H1 (cell line): ENCODE measurements around the gene TEX264. TPM values are rescaled to one million over a fixed set of nuclear protein-coding genes. Genes with fewer than 3 reads are reported as not detected.
A peak's percentile ranks its signal among the peaks of the same experiment; 100 is the strongest.

Source experiments
- BCL11A ChIP-seq, 2 experiments: IDR thresholded peaks; one replicate each; pipeline ENCODE4 v1.6.1; 2011; ENCODE audit warnings: low read depth in 2 of 2, low read length in 2 of 2, mild to moderate bottlenecking in 2 of 2
- CREB1 ChIP-seq: IDR thresholded peaks from 2 replicates; pipeline ENCODE4 v1.6.1; 2012; ENCODE audit warnings: inconsistent platforms
- NRF1 ChIP-seq: IDR thresholded peaks from 2 replicates; pipeline ENCODE4 v1.6.1; 2011; ENCODE audit warnings: mild to moderate bottlenecking, low read depth, low read length, improper control_type of control experiment
- polyA plus RNA-seq, 7 experiments: library from polyadenylated mRNA; depleted of rRNA in 3 of 7; stranded (reverse) in 5 of 7; unstranded in 2 of 7; fragments of >200 nt in 5 of 7; fragments of 200-250 nt in 2 of 7; gene quantifications; 1 replicate in 5 of 7; 2 replicates in 1 of 7; 4 replicates in 1 of 7; pipeline versions ENCODE4 v1.2.1 to v1.2.3, GENCODE V29; 2011 to 2013; ENCODE audit warnings: missing spikeins in 2 of 7, mixed read lengths in 2 of 7
- total RNA-seq: library from RNA; stranded (reverse); fragmentation: NEBNext Ultra II Directional; extraction: Animal tissue kit (Norgen Biotek cat#: 25700); gene quantifications from 2 replicates; pipeline ENCODE4 v1.2.1, GENCODE V29; 2021
- TF ChIP-seq, protein P1 (sequence below), 3 experiments: IDR thresholded peaks; 1 replicate in 2 of 3; 2 replicates in 1 of 3; pipeline versions ENCODE4 v1.5.1 to v1.6.1; 2011; ENCODE audit warnings: low read length in 3 of 3, mild to moderate bottlenecking in 3 of 3, inconsistent platforms in 2 of 3, low read depth in 1 of 3, moderate library complexity in 1 of 3; ENCODE audit not compliant: insufficient read depth in 1 of 3; ENCODE audit errors: control extremely low read depth in 1 of 3

Gene TEX264
- total and polyA plus RNA-seq, 2 of the 8 experiments (the other 6 are each of a cell fraction or from before 2014, with no cell fraction given), result 11.2 to 35.6 TPM

DNA sequence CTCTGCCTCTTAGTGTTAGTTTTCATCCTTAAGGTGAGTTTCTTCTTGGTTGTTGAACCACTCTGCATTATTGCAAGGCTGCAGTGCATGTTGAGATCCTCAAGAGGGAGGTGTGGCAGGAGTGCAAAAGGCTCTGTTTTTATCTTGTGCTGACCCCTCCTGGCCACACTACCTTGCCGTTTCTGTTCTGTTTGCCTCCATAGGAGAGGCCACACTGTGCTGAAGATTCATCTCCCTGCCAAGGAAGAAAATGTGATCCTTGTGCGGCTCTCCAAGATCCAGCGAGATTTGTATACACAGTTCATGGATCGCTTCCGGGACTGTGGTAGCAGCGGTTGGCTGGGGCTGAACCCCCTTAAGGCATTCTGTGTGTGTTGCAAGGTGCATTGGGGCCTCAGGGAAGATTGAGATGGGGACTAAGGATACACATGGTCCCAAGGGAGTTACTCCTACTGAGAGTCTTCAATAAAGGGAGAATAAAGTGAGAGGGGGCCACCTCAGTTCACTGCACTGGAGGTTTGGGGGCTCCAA, 33.0 kb upstream of the TEX264 start (continued):
- TF ChIP-seq, protein P1, sequence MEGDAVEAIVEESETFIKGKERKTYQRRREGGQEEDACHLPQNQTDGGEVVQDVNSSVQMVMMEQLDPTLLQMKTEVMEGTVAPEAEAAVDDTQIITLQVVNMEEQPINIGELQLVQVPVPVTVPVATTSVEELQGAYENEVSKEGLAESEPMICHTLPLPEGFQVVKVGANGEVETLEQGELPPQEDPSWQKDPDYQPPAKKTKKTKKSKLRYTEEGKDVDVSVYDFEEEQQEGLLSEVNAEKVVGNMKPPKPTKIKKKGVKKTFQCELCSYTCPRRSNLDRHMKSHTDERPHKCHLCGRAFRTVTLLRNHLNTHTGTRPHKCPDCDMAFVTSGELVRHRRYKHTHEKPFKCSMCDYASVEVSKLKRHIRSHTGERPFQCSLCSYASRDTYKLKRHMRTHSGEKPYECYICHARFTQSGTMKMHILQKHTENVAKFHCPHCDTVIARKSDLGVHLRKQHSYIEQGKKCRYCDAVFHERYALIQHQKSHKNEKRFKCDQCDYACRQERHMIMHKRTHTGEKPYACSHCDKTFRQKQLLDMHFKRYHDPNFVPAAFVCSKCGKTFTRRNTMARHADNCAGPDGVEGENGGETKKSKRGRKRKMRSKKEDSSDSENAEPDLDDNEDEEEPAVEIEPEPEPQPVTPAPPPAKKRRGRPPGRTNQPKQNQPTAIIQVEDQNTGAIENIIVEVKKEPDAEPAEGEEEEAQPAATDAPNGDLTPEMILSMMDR (IDR thresholded peaks at IDR 0.05; ENCODE audit: control extremely low read depth in 1 of 3, insufficient read depth in 1 of 3, low read depth in 1 of 3, low read length in 3 of 3), result peak; percentile 82 to 100 (median 100)
- TF ChIP-seq CREB1 (0 out of 2 replicates have a peak, but pooled peaks have one; percentile 3), NRF1 (no peak), BCL11A (IDR thresholded peaks at IDR 0.05; ENCODE audit: low read depth in 2 of 2, low read length in 2 of 2) (no peak)
